ENCODE measurements around the gene TJAP1.

DNA sequence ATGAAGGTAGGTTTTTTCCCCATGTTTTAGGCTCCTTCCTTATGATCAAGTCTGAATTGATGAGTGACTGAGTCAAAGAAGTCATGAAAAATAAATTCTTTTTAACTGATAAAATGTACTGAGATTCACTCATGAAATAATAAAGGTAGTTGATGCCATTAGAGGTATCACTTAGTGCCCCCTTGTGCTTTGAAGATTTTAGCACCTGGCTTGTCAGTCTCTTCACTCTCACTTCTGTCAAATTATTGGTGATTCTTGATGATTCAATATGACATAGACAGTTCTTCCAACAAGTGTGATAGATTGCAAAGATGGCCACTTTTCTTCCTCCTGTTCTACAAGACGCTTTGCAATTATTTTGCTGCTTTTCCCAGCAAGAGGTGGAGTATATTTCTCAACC lies 17.8 kb upstream of the TJAP1 start:
- TF ChIP-seq, protein P1, sequence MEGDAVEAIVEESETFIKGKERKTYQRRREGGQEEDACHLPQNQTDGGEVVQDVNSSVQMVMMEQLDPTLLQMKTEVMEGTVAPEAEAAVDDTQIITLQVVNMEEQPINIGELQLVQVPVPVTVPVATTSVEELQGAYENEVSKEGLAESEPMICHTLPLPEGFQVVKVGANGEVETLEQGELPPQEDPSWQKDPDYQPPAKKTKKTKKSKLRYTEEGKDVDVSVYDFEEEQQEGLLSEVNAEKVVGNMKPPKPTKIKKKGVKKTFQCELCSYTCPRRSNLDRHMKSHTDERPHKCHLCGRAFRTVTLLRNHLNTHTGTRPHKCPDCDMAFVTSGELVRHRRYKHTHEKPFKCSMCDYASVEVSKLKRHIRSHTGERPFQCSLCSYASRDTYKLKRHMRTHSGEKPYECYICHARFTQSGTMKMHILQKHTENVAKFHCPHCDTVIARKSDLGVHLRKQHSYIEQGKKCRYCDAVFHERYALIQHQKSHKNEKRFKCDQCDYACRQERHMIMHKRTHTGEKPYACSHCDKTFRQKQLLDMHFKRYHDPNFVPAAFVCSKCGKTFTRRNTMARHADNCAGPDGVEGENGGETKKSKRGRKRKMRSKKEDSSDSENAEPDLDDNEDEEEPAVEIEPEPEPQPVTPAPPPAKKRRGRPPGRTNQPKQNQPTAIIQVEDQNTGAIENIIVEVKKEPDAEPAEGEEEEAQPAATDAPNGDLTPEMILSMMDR (IDR thresholded peaks at IDR 0.05; ENCODE audit: insufficient read depth, low read length): no peak
- TF ChIP-seq POLR2AphosphoS5 (IDR thresholded peaks at IDR 0.05; ENCODE audit: low read depth) (no peak), GABPA (IDR thresholded peaks at IDR 0.05; ENCODE audit: low read depth) (no peak)
- TF ChIP-seq, protein P2, sequence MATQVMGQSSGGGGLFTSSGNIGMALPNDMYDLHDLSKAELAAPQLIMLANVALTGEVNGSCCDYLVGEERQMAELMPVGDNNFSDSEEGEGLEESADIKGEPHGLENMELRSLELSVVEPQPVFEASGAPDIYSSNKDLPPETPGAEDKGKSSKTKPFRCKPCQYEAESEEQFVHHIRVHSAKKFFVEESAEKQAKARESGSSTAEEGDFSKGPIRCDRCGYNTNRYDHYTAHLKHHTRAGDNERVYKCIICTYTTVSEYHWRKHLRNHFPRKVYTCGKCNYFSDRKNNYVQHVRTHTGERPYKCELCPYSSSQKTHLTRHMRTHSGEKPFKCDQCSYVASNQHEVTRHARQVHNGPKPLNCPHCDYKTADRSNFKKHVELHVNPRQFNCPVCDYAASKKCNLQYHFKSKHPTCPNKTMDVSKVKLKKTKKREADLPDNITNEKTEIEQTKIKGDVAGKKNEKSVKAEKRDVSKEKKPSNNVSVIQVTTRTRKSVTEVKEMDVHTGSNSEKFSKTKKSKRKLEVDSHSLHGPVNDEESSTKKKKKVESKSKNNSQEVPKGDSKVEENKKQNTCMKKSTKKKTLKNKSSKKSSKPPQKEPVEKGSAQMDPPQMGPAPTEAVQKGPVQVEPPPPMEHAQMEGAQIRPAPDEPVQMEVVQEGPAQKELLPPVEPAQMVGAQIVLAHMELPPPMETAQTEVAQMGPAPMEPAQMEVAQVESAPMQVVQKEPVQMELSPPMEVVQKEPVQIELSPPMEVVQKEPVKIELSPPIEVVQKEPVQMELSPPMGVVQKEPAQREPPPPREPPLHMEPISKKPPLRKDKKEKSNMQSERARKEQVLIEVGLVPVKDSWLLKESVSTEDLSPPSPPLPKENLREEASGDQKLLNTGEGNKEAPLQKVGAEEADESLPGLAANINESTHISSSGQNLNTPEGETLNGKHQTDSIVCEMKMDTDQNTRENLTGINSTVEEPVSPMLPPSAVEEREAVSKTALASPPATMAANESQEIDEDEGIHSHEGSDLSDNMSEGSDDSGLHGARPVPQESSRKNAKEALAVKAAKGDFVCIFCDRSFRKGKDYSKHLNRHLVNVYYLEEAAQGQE (IDR thresholded peaks at IDR 0.05; ENCODE audit: insufficient replicate concordance, low read depth): no peak

Data from HL-60 (cell line).